Measurements from ENCODE around the gene SYTL1.

Gene SYTL1

DNA sequence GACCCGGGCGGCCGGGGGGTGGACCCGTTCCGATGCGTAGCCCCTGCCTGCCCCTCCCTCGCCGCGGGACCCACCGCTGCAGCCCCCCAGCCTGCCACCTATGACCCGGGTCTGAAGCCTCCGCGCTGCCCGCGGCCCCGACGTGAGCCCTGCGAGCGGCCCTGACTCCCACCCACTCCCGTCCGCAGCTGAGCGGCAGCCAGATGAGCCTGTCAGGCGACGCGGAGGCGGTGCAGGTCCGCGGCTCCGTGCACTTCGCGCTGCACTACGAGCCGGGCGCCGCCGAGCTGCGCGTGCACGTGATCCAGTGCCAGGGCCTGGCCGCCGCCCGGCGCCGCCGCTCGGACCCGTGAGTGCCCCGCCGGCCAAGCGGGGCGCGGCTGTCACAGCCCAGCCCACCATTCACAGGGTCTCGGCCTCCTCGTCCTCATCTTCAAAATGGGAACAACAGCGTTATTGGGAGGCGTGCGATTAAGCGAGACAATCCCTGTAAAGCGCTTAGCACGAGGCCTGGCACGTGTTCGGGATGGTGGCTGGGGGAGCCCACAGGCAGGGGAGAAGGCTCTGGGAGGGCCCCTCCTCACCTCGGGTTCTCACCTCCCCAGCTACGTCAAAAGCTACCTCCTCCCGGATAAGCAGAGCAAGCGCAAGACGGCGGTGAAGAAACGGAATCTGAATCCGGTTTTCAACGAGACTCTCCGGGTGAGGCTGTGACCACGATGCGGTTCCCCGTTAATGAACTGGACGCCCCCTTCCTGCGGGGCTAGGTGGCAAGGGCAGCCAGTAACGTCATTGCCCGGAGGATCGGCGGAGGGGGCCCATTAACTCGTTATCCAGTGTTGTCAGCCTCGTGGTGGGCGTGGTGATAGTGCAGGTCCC lies 8.2 kb downstream of the SYTL1 start:
- no peak for DNase-seq

DNA sequence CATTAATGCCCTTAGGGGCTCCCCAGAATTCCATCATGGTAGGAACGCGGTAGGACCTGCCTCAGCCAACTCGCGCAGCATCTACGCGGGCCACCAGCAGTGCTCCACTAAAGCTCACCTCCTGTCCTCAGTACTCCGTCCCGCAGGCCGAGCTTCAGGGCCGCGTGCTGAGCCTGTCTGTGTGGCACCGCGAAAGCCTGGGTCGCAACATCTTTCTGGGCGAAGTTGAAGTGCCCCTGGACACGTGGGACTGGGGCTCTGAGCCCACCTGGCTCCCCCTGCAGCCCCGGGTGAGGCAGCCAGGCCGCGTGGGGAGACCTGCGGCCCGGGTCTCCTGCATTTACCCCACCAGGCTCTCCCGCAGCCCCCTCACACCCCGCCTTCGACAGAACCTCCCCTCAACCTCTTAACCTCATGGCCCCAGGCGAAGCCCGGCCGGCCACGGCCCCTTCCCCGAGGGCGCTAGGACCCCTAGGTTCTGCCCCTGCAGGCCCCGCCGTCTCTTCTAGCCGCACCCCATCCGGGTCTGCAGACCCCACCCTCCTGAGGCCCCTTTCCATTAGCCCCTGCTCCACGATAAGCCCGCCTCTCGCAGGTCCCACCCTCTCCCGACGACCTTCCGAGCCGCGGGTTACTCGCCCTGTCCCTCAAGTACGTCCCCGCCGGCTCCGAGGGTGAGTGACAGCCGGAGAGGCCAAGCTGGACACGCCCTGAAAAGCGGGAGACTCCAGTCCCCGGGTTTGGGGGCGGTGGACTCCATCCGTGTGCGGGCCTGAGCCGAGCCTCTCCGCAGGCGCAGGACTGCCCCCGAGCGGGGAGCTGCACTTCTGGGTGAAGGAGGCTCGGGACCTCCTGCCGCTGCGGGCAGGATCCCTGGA lies 9.1 kb downstream of the SYTL1 start:
- no peak for DNase-seq

- no peak for DNase-seq
Measured at GRCh38 chr1:27351541-27352107, 9.8 kb downstream of the SYTL1 start.

- no peak for DNase-seq
Measured at GRCh38 chr1:27353166-27353565, 11.3 kb downstream of the SYTL1 start.

DNA sequence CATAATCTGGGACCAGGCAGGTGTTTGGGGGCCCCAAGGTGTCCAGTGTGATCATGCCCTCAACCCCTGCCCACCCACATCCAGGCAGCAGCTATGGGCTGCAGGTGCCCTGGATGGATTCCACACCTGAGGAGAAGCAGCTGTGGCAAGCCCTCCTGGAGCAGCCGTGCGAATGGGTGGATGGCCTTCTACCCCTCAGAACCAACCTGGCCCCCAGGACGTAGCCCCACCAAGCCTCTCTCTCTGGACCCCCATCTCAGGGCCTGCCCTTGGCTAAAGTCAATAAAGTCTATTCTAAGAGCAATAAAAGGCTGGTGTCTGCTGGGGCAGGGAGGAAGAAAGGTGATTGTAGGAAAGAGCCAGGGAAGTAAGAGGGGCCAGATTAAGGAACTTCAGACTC lies 11.8 kb downstream of the SYTL1 start:
- no peak for DNase-seq

DNA sequence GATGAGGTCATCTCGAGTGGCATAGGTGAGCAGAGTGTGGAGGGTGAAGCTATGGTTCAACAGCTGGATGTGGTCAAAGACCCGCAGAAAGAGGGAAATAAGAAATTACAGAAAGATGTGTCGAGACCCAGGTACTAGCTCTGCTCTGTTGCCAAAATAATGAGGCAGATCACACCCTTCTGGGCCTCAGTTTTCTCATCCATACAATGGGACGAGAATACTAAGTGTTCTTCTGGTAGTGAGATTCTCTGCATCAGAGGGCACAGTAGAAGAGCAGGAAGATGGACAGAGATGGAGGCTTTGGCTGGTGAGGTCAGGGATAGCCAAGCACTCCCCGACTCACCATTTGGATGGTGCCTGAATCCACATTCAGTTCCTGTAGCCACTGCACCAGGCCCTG lies 13.9 kb downstream of the SYTL1 start:
- no peak for DNase-seq

DNA sequence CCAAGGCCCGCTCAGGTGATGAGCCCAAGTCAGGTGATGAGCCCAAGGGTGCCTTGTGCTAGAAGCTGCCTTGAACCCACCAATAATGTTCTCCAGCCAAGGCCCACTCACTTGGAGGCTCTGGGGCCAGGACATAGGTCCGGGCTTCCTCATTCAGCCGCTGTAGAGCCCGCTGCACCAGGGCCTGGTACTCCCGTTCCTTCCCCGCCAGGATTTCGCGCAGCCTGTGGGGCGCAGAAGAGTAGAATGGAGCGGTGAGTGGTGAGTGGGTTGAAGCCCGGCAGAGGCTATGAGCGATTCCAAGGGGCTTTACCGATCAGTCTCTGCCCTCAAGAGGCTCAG lies 14.4 kb downstream of the SYTL1 start:
- DNase-seq: no peak

DNA sequence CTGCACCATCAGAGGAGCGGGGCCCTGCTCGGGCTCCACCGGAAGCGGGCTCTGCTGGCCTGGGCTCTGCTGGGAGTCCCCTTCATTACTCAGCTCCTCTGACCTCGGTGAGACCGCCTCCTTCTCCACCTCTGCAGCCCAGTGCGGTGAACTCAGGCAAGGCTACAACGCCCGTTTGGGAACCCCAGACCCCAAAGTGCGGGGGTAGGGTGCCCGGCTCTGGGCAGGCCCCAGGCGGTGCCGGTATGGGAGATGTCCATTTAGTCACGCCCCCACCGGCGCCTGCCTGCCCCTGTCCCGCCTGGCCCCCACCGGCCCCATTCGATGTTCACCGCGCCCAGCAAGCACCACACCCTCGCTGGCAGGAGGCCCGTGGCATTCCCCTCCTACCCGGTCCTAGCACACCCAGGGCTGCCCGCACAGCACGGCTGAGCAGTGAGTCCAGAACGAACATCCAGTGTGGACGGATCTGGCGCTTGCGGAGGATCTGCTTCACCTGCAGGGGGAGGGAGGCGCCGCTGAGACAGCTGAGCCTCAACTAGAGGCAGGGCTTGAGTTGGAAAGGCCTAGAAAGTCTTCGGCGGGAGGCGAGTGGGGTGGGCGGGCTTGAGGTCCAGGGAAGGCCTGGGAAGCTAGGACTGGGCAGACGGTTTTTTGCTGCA lies 14.9 kb downstream of the SYTL1 start:
- no peak for DNase-seq

- DNase-seq: no peak
Measured at GRCh38 chr1:27357281-27358037, 15.6 kb downstream of the SYTL1 start.

GRCh38 chr1:27358038-27358927 lies 16.5 kb downstream of the SYTL1 start:
- no peak for DNase-seq

DNA sequence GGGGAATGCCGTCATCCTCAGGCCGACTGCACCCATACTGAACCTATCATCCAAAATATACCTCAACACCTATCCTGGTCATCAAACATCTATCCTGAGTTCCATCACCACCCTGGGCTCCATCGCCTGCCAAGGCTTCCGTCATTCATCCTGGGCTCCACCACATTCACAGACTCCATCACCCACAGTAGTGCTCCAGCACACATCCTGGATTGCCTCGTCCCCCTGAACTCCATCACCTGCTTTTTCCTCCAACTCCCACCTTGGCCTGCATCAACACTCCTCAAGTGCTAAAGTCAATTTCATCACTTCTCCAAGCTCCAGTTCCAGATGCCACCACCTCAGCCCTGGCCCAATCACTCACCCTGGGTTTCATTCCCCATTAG lies 17.1 kb downstream of the SYTL1 start:
- no peak for DNase-seq

GRCh38 chr1:27359822-27360158 lies 18.0 kb downstream of the SYTL1 start:
- DNase-seq: no peak

DNA sequence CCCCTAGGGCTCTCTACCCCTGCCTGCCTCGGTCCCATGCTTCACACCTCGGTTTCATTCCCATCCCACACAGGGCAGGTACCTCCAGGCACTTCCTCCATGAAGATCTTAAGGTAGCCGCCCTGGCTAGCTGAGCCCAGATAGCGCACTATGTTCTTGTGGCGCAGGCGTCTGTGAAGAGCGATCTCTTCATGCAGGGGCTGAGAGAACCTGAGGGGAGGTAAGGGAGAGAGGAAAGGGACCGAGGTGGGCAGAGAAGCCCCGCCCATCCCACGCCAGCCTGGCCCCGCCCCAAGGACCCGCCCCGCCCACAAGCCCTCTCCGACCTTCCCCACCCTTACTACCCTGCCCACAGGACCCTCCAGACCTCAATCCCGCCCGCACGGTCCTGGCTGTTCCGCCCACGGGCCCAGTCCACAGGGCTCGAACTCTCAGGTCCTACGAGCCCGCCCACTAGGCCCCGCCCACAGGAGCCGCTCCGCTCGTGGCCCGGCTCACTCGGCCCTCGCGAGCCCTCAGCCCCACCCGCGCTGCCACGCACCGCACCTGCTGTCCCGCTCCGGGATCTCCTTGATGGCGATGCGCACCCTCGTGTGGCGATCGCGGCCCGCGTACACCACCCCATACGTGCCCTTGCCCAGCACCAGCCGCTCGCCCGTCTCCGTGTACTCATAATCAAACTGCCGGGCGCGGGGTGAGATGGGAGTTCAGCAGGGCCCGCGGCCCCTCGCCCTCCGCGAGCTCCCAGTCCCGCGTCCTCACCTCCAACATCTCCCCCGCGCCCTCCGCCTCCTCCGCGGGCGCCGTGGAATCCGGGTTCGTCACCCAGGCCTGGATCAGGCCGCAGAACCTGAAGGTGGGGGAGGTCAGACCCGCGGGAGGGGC lies 18.6 kb downstream of the SYTL1 start:
- no peak for DNase-seq

DNA sequence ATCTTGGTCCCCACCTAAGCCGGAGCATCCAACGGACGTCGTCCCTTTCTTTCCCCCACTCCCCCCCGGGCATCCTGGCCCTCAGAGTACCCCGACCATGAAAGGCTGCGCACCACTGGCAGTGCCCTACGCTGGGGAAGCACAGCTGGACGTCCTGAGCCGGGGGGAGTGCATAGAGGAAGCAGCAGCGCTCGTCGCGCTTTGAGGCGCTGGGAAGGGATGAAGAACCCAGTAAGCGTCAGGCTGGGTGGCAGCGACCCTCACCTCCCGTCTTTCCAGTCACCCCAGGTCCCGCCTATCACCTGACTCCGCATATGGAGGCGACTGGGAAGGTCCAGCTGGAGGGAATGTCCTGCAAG lies 19.2 kb downstream of the SYTL1 start:
- no peak for DNase-seq

DNA sequence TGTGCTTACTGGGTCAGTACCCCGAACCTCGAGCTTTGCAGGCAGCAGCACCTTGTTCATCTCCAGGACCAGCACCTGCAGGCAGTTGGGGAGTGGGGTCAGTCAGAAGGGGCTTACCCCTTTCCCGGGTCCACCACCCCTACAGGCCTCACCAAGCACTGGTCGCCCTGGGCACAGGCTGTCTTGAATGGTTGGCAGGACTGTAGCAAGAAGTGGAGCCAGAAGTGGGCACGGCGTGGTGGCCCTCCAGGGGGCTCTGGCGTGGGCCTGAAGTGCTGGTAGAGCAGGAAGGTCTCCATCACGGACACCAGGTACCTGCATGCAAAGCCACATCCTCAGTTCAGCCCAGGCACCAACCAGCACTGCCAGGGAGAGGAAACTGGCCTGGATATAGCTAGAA lies 19.7 kb downstream of the SYTL1 start:
- no peak for DNase-seq

GRCh38 chr1:27363766-27364695 lies 22.2 kb downstream of the SYTL1 start:
- no peak for DNase-seq

GRCh38 chr1:27364696-27365371 lies 23.0 kb downstream of the SYTL1 start:
- no peak for DNase-seq

- DNase-seq: peak; percentile 89
Measured at GRCh38 chr1:27365372-27366112, 23.7 kb downstream of the SYTL1 start.

All from NCI-H446 treated with DMSO at 0.1 percent for 48 hours (cell line).